IMR-90 (cell line): ENCODE data around the gene MTMR11. TPM values are rescaled to one million over a fixed set of nuclear protein-coding genes. Genes with fewer than 3 reads are reported as not detected.

Experiments used
- ATAC-seq: fragments of 200-7000 bp; cut with Tn5 transposase; 2 replicates; pipeline ENCODE4 v1.9.1; 2020; ENCODE audit warnings: low read depth, mild to moderate bottlenecking, moderate library complexity
- BruUV-seq: library from RNA; stranded (reverse); fragments of 400-500 nt; replicated peaks from 2 replicates; lab custom pipeline; 2021; lab: Mats Ljungman, UMichigan
- CTCF ChIA-PET: fragments of 300-600 bp; formaldehyde crosslinking; extraction: SDS; loops from one replicate; lab custom pipeline; 2021; ENCODE audit warnings: antibody characterized with exemption; lab: Yijun Ruan, JAX
- POLR2A ChIA-PET: fragments of 300-600 bp; sonication (Branson Sonifier 250); formaldehyde crosslinking; loops from one replicate; lab custom pipeline; 2022; ENCODE audit warnings: antibody characterized with exemption; ENCODE audit not compliant: unreplicated experiment; lab: Charles Lee
- DNase-seq: peaks from one replicate; pipeline ENCODE4 v3.0.0; 2013
- H2AFZ ChIP-seq: replicated peaks from 2 replicates; pipeline ENCODE3; 2013; ENCODE audit warnings: low read length, mild to moderate bottlenecking; ENCODE audit not compliant: poor library complexity
- H2AK5ac ChIP-seq: 2 replicates; pipeline ENCODE4 v1.6.1; 2013; ENCODE audit warnings: low read depth, low read length, inconsistent platforms
- H2AK9ac ChIP-seq: replicated peaks from 2 replicates; pipeline ENCODE3; 2013; ENCODE audit warnings: mild to moderate bottlenecking, low read depth, low read length, moderate library complexity; ENCODE audit not compliant: poor library complexity
- H2BK120ac ChIP-seq: 2 replicates; pipeline ENCODE4 v1.6.1; 2013; ENCODE audit warnings: low read depth, low read length, inconsistent platforms
- H2BK15ac ChIP-seq: 3 replicates; pipeline ENCODE4 v1.6.1; 2013; ENCODE audit warnings: low read depth, low read length, inconsistent platforms
- H2BK20ac ChIP-seq: 2 replicates; pipeline ENCODE4 v1.6.1; 2013; ENCODE audit warnings: low read depth, mild to moderate bottlenecking, inconsistent platforms, low read length, moderate library complexity
- H2BK5ac ChIP-seq: 2 replicates; pipeline ENCODE4 v1.6.1; 2013; ENCODE audit warnings: mild to moderate bottlenecking, low read depth, low read length, inconsistent platforms; ENCODE audit not compliant: poor library complexity, severe bottlenecking
- H3K14ac ChIP-seq: replicated peaks from 2 replicates; pipeline ENCODE4 v1.6.1; 2013; ENCODE audit warnings: low read depth, low read length, inconsistent platforms
- H3K18ac ChIP-seq: 2 replicates; pipeline ENCODE4 v1.6.1; 2013; ENCODE audit warnings: low read depth, low read length, control low read depth
- H3K23ac ChIP-seq: 2 replicates; pipeline ENCODE4 v1.6.1; 2013; ENCODE audit warnings: low read depth, low read length, inconsistent platforms
- H3K27ac ChIP-seq: 2 replicates; pipeline ENCODE4 v1.5.1; 2013; ENCODE audit warnings: mild to moderate bottlenecking, control low read depth, low read length; ENCODE audit not compliant: insufficient read depth
- H3K27me3 ChIP-seq: 2 replicates; pipeline ENCODE4 v1.6.1; 2013; ENCODE audit warnings: low read length; ENCODE audit not compliant: control insufficient read depth, insufficient read depth
- H3K36me3 ChIP-seq: 2 replicates; pipeline ENCODE4 v1.6.1; 2013; ENCODE audit warnings: low read length, mixed read lengths; ENCODE audit not compliant: control insufficient read depth, insufficient read depth
- H3K4ac ChIP-seq: 2 replicates; pipeline ENCODE4 v1.6.1; 2013; ENCODE audit warnings: low read depth, low read length, inconsistent platforms
- H3K4me1 ChIP-seq: 2 replicates; pipeline ENCODE4 v1.6.1; 2013; ENCODE audit warnings: low read length, mixed read lengths; ENCODE audit not compliant: control insufficient read depth, insufficient read depth
- H3K4me2 ChIP-seq: 2 replicates; pipeline ENCODE4 v1.6.1; 2013; ENCODE audit warnings: low read depth, mild to moderate bottlenecking, control low read depth, low read length, moderate library complexity
- H3K4me3 ChIP-seq: 2 replicates; pipeline ENCODE4 v1.5.1; 2013; ENCODE audit warnings: low read depth, mild to moderate bottlenecking, control low read depth, low read length, moderate library complexity; ENCODE audit not compliant: insufficient read depth
- H3K56ac ChIP-seq: 2 replicates; pipeline ENCODE4 v1.6.1; 2013; ENCODE audit warnings: low read length, inconsistent platforms; ENCODE audit not compliant: insufficient read depth; ENCODE audit errors: extremely low read depth
- H3K79me1 ChIP-seq, 2 experiments: 2 replicates each; pipeline ENCODE4 v1.6.1; 2013; ENCODE audit warnings: low read length in 2 of 2, inconsistent platforms in 1 of 2, low read depth in 1 of 2
- H3K9ac ChIP-seq: 2 replicates; pipeline ENCODE4 v1.6.1; 2013; ENCODE audit warnings: low read depth, low read length, control low read depth
- H3K9me1 ChIP-seq: 2 replicates; pipeline ENCODE4 v1.6.1; 2013; ENCODE audit warnings: low read length, inconsistent platforms; ENCODE audit not compliant: insufficient read depth
- H3K9me3 ChIP-seq: 2 replicates; pipeline ENCODE4 v1.6.1; 2013; ENCODE audit warnings: low read length; ENCODE audit not compliant: control insufficient read depth, insufficient read depth
- H4K20me1 ChIP-seq: 2 replicates; pipeline ENCODE4 v1.6.1; 2013; ENCODE audit warnings: low read length, inconsistent platforms; ENCODE audit not compliant: insufficient read depth
- H4K5ac ChIP-seq: 2 replicates; pipeline ENCODE4 v1.6.1; 2013; ENCODE audit warnings: mild to moderate bottlenecking, low read depth, low read length, control low read depth
- H4K8ac ChIP-seq, 2 experiments: 2 replicates each; pipeline ENCODE4 v1.6.1; 2013; ENCODE audit warnings: low read depth in 2 of 2, low read length in 2 of 2, control low read depth in 1 of 2, inconsistent platforms in 1 of 2
- H4K91ac ChIP-seq: 2 replicates; pipeline ENCODE4 v1.6.1; 2013; ENCODE audit warnings: low read depth, low read length, inconsistent platforms; ENCODE audit not compliant: insufficient read depth
- MXI1 ChIP-seq: IDR thresholded peaks from 2 replicates; pipeline ENCODE4 v1.6.1; 2012; ENCODE audit warnings: low read depth, mild to moderate bottlenecking, low read length, moderate library complexity, borderline replicate concordance
- RAD21 ChIP-seq: IDR thresholded peaks from 2 replicates; pipeline ENCODE4 v1.6.1; 2012; ENCODE audit warnings: low read length, improper control_type of control experiment
- RFX5 ChIP-seq: IDR thresholded peaks from 2 replicates; pipeline ENCODE4 v1.8.0; 2012; ENCODE audit warnings: low read depth, mild to moderate bottlenecking, low read length, moderate library complexity
- WGBS, 2 experiments: methylation state at CpG; one replicate each; pipeline versions ENCODE4 v1.1.5 to v1.1.7; 2013; ENCODE audit warnings: missing lambda C conversion rate in 2 of 2; ENCODE audit not compliant: insufficient read length in 1 of 2; ENCODE audit errors: extremely low coverage in 2 of 2; 5-methylcytosine and 5-hydroxymethylcytosine counted together
- dilution Hi-C: fragments of 300-500 bp; cut with HindIII; formaldehyde crosslinking; loops from one replicate; pipeline ENCODE4 v1.14.3; 2018; ENCODE audit warnings: low sequenced_read_pairs; ENCODE audit not compliant: unreplicated experiment
- in situ Hi-C: fragments of 300-500 bp; cut with MboI; formaldehyde crosslinking; loops from 3 replicates; pipeline ENCODE4 v1.14.3; 2019; ENCODE audit warnings: low sequenced_read_pairs, inconsistent platforms, mixed read lengths
- intact Hi-C: fragments of 100-400 bp; cut with micrococcal nuclease; formaldehyde crosslinking; loops from 2 replicates; pipeline ENCODE4 v1.10.0; 2022
- polyA plus RNA-seq, 3 experiments: library from polyadenylated mRNA; depleted of rRNA; stranded (reverse); fragments of >200 nt; gene quantifications; 2 replicates each; pipeline ENCODE4 v1.2.3, GENCODE V29; 2012; ENCODE audit warnings: low replicate concordance in 1 of 3
- total RNA-seq: library from RNA; depleted of rRNA; stranded (reverse); fragments of >200 nt; gene quantifications from 2 replicates; pipeline ENCODE4 v1.2.3, GENCODE V29; 2012

The MTMR11 gene
- total and polyA plus RNA-seq, 2 of the 4 experiments (the other 2 are of a cell fraction): 2.0 to 14.6 TPM

DNA sequence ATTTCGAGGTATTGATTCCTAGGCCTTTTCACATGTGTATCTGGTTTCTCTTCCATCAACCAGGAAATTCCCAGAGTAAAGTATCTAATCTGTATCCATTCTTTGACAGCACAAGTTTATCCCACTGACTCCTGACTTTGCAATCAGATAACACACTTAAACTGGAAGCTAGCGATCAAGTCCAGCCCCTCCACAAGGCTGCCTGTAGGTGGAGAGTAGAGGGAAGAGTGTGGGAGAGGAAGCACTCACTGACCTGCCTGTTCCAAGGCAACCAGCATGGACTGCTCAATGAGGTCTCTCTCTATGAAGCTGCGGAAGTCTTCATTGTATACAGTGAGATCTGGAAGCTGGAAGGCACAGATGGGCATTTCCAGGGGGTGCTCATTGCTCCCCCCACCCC is 30.4 kb upstream of the MTMR11 start:
- H2BK15ac ChIP-seq: no peak overlapping the region
- H3K79me1 ChIP-seq: peaks cover 13 to 40% of the 10 kb centered on the region in 2 experiments; a peak in 3 of 4 replicates
- H4K91ac ChIP-seq: no peak overlapping the region
- POLR2A ChIA-PET: no interaction called here
- no peak overlapping the region for H3K4me2 ChIP-seq
- no peak overlapping the region for H2AFZ ChIP-seq
- H4K8ac ChIP-seq: no peak overlapping the region
- no peaks in the 10 kb centered on the region for H3K9me3 ChIP-seq
- H3K4ac ChIP-seq: no peak overlapping the region; the same call in 1 of the 2 replicates
- peaks cover 32% of the 10 kb centered on the region for H3K36me3 ChIP-seq
- intact Hi-C loops (no loop called here), dilution Hi-C loops (no loop called here), in situ Hi-C loops (no loop called here)
- no peak overlapping the region for H3K23ac ChIP-seq
- H2BK20ac ChIP-seq: no peak overlapping the region
- H2BK120ac ChIP-seq: no peak overlapping the region; the same call in 1 of the 2 replicates
- BruUV-seq: no TSS peak
- no peak overlapping the region for H4K5ac ChIP-seq
- no peaks in the 10 kb centered on the region; the same call in 1 of the 2 replicates for H4K20me1 ChIP-seq
- no peak overlapping the region for H3K9ac ChIP-seq
- no peak for ATAC-seq
- no CpG with 5 or more reads among the region's 3 CpGs for WGBS, 2 experiments
- no peak overlapping the region for H2AK9ac ChIP-seq
- no peak overlapping the region for H3K56ac ChIP-seq
- H3K27me3 ChIP-seq: no peaks in the 10 kb centered on the region
- H3K18ac ChIP-seq: no peak overlapping the region
- peaks cover 5% of the 10 kb centered on the region for H3K4me1 ChIP-seq
- H3K4me3 ChIP-seq: no peak overlapping the region
- no peak for DNase-seq
- H2AK5ac ChIP-seq: peak overlapping the region; percentile 13; the same call in 1 of the 2 replicates
- peaks cover 7% of the 10 kb centered on the region for H3K9me1 ChIP-seq
- H3K14ac ChIP-seq: no peak overlapping the region
- peak overlapping the region; percentile 21 for H2BK5ac ChIP-seq
- TF ChIP-seq RFX5 (no peak), MXI1 (no peak), RAD21 (peak; percentile 3; the same call in 1 of the 2 replicates)
- H3K27ac ChIP-seq: no peak overlapping the region
- CTCF ChIA-PET: interaction anchor here (1.4 kb wide), 1 partner anchor 202 kb away, joined by 4 read pairs; no protein-coding TSS in a partner anchor
